GM04504 (cell line): ENCODE results near the gene KLF6.
"Not testable (repeated sequence)": the region's sequence is repeated elsewhere in the genome, so short reads cannot be mapped to it uniquely, and the experiment has no call there.

ENCODE experiments used
- DNase-seq: peaks from one replicate; pipeline ENCODE4 v3.0.0-alpha.2; 2012; ENCODE audit warnings: low read depth

The KLF6 gene

GRCh38 chr10:3757250-3757637, 27.8 kb downstream of the KLF6 start:
- no peak for DNase-seq

- no peak for DNase-seq
Observed at GRCh38 chr10:3756360-3756740, 28.7 kb downstream of the KLF6 start.

- no peak for DNase-seq
Observed at GRCh38 chr10:3755440-3756359, 29.3 kb downstream of the KLF6 start.

GRCh38 chr10:3754727-3755439, 30.1 kb downstream of the KLF6 start:
- no peak for DNase-seq

- no peak for DNase-seq
Observed at GRCh38 chr10:3750854-3751253, 34.2 kb downstream of the KLF6 start.

- no peak for DNase-seq
Observed at GRCh38 chr10:3750006-3750816, 34.8 kb downstream of the KLF6 start.

- peak; percentile 80 for DNase-seq
Observed at GRCh38 chr10:3749600-3749999, 35.4 kb downstream of the KLF6 start.

- no peak for DNase-seq
Observed at GRCh38 chr10:3749011-3749410, 36.0 kb downstream of the KLF6 start.

GRCh38 chr10:3748484-3748883, 36.5 kb downstream of the KLF6 start:
- DNase-seq, result no peak

- no peak for DNase-seq
Observed at GRCh38 chr10:3747984-3748383, 37.0 kb downstream of the KLF6 start.

- no peak for DNase-seq
Observed at GRCh38 chr10:3747248-3747960, 37.6 kb downstream of the KLF6 start.

- no peak for DNase-seq
Observed at GRCh38 chr10:3746634-3747033, 38.4 kb downstream of the KLF6 start.

- no peak for DNase-seq
Observed at GRCh38 chr10:3745521-3745920, 39.5 kb downstream of the KLF6 start.

- DNase-seq, result no peak
Observed at GRCh38 chr10:3741688-3742461, 43.1 kb downstream of the KLF6 start.

- DNase-seq, result no peak
Observed at GRCh38 chr10:3740157-3740871, 44.7 kb downstream of the KLF6 start.

GRCh38 chr10:3738855-3739350, 46.1 kb downstream of the KLF6 start:
- no peak for DNase-seq

- no peak for DNase-seq
Observed at GRCh38 chr10:3737864-3738263, 47.1 kb downstream of the KLF6 start.

GRCh38 chr10:3735175-3735574, 49.8 kb downstream of the KLF6 start:
- no peak for DNase-seq

- no peak for DNase-seq
Observed at GRCh38 chr10:3734111-3734510, 50.9 kb downstream of the KLF6 start.

GRCh38 chr10:3732183-3732582, 52.8 kb downstream of the KLF6 start:
- DNase-seq, result not testable (repeated sequence)
